GM19324 (cell line): Measurements from ENCODE around the gene FANCD2.
A peak's percentile ranks its signal among the peaks of the same experiment; 100 is the strongest.
"Not testable (repeated sequence)": the region's sequence is repeated elsewhere in the genome, so short reads cannot be mapped to it uniquely, and the experiment has no call there.

Source experiments
- ATAC-seq: cut with Tn5 transposase; IDR thresholded peaks from one replicate; pipeline ENCODE4 v1.9.1; 2021; ENCODE audit warnings: mild to moderate bottlenecking, moderate library complexity; ENCODE audit not compliant: unreplicated experiment, low FRiP score

Gene FANCD2

DNA sequence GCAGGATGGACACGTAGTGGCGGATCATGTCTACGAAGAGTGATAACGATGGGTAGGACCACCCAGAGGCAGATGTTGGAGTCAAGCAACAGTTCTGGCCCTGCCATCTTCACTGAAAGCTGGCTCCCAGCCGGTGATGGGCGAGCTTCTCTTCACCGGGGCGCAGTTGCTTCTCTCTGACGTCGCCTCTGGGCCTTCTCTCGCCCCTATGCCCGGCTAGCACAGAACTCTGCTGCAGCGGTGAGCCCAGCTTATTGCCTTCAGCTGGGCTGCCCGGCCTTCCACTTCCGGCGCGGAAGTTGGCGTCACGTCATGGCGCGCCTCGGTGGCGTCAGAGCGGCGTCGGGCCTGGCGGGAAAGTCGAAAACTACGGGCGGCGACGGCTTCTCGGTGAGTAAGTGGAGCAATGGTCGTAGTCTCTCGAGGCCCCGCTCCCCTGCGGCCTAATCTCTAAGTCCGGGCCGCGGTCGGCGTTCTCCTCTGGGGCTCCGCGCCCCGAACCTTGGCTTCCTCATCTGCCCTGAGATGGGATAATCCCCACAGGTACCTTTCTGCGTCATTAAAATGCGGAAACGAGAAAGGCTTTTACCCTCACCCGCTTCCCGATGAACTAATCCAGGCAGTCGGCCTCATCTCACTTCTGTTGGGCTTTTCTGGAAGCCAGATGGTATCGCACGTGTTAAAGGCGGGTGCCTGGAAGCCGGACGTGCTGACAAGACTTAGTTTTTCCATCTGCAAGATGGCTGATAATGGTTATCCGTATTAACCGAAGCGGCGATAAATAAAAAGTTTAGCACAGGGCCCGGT is at the start of gene FANCD2:
Gene FANCD2, plus strand, starts transcription at position 354 of the 807 bp plus-strand sequence. CDS start 2,221 bp downstream, outside the sequence.
- peak; percentile 87 for ATAC-seq

DNA sequence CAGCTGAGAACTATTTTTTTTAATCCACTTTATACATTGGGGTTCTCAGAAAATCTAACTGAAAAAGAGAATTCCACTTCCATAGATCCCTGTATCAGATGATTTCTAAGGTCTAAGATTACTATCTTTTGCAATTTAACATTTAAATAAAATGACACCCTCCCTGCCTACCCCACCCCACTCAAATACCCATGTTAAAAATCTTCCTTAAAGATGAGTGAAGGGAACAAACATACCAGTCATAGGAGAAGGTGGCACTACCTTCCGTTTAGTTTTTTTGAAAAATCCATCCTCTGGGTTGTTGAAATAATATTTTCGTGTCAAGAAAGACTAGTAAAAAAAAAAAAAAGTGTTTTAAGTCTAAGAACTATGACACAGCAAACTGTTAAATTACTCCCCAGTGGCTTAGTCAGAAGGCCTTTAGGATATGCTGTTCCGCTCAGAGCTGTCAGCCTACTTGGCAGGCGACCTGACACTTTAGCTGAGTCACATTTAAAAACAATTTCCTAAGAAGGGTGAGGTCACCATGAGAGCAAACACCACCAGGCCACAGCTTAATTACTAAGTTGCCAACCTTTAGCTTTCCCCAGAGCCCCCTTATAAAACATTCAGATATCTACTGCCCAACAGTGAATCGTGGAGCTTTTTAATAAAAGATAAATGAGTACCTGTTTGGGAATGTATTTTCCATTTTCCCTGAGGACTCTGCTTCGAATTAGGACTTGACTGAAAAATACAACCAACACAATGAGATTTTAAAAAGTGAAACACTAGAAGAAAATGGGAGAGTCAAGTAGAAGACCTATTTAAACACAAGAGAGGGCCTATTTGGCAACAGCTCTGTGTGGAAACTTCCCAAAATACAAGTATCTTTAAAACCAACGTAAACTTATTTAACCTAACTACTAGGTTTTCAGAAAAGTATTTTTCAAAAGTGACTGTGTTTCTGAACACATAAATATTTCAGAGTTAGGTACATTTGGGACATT is 49.2 kb upstream of the FANCD2 start:
- no peak for ATAC-seq

DNA sequence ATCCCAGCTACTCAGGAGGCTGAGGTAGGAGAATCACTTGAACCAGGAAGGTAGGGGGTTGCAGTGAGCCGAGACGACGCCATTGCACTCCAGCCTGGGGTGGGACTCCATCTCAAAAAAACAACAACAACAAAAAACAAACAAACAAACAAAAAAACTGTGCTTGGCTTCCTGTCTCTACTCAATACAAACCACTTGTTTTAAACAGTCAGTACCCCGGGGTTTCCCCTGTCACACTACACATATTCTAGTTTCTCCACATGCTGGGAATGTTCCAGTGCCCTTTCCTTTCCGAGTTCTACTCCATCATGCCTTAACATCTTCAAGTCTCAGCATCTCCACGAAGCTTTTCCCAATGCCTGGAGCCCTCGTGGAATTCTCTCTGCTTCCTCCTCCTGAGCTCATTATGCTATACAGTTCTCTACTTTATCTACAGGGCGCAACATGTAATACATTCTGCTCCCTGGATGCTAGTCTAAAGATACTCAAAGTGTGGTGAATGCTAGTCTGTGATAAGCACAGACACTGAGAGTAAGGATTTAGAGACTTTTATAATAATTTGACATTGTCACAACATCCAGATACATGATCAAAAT is 47.4 kb upstream of the FANCD2 start:
- ATAC-seq: no peak

DNA sequence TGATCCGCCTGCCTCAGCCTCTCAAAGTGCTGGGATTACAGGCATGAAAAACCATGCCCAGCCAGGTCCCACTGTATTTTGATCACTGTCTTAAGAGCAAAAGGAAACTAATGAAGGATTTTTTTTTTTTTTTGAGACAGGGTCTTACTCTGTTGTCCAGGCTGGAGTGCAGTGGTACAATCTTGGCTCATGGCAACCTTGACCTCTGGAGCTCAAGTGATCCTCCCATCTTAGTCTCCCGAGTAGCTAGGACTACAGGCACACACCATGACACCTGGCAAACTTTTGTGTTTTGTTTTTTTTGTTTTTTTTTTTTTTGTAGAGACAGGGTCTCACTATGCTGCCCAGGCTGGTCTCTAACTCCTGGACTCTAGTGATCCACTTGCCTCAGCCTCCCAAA is 46.0 kb upstream of the FANCD2 start:
- no peak for ATAC-seq

DNA sequence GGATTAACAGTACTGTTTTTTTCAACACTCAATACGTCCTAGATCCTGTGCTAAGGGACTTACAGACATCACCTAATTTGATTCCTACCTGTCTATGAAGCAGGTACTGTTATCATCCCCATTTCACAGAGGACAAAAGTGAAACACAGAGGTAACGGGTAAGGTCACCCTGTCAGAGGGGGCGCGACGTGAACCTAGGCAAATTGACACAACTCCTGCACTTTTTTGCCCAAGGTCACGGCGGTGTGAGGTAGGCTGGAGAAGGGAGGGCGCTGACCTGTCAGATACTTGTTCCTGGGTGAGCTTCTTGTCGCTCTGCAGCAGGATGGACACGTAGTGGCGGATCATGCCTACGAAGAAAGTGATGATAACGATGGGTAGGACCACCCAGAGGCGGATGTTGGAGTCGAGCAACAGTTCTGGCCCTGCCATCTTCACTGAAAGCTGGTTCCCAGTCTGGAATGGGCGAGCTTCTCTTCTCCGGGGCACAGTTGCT is 40.0 kb upstream of the FANCD2 start:
- ATAC-seq: peak; percentile 32

DNA sequence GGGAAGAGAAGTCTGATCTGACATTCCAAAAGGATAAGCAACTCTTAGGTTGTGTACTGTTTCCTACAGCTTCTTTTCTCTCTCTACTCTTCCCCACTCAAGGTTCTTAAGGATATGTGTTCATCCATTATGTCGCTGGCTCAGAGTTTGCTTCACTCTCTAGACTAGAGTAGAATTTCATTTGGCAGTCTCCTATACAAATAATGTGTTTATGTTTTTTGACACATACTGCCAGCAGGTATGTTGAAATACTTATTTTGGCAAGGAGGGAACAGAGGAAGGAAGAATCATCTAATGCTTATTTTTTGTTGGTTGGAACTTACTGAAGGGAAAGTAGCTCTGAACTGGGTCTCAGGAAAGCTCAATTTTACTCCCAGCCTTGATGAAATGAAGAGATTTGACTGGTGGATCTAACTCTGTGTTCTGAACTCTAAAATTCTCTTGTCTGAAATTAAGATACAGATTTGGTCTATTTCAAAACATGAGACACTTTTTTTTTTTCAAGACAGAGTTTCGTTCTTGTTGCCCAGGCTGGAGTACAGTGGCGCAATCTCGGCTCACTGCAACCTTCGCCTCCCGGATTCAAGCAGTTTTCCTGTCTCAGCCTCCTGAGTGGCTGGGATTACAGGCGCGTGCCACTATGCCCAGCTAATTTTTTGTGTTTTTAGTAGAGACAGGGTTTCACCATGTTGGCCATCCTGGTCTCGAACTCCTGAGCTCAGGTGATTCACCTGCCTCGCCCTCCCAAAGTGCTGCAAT is 32.0 kb upstream of the FANCD2 start:
- ATAC-seq: no peak

DNA sequence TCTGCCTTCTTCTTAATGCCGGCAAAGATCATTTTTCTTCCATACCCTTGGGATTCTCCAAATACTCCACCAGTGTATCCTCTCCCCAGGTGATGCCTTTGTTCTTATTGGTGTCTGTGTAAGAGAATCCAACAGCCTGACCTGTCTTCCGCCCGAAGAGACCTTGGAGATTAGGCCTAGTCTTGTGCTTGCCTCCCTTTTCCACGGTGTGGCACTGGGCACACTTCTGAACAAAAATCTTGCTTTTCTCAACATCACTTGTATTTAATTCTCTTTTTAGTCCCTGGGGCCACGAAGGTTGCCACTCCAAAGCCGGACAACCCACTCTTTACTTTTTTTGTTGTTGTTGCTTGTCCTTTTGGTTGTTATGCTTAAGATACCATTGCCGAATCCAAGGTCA is 25.6 kb upstream of the FANCD2 start:
- ATAC-seq: no peak

DNA sequence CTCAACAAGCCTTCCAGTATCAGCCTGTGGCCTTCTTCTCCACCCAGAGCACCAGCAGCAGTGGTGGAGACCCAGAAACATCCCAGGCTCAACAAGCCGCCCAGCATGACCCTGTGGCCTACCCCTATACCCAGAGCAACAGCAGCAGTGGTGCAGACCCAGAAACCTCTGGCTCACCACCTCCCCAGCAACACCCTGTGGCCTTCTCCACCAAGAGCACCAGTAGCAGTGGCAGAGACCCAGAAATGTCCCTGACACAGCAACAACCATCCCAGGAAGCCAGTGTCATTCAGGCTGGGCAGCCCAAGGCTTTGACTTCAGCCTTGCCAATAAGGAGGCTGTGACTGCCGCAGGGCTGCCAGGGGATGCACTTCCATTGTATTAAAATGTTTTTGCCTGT is 23.3 kb upstream of the FANCD2 start:
- no peak for ATAC-seq

DNA sequence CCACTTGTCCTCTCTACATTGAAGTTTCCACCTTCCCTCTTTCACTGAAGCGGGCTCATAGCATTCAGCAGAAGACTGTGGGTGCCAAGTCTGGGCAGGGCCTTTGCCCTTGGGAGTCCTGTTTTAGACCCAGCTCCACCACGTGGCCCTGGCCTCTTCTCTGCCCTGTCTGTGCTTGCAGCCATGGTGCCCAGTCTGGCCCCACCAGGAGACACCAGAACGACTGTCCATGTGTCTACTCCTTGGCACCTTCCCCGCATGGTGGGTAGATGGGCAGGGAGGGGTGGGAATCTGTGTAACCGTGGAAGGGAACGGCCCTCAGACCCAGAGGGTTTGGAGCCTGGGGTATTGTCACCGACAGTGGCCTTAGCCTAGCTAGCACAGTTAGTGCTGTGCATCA is 21.7 kb upstream of the FANCD2 start:
- ATAC-seq: no peak

DNA sequence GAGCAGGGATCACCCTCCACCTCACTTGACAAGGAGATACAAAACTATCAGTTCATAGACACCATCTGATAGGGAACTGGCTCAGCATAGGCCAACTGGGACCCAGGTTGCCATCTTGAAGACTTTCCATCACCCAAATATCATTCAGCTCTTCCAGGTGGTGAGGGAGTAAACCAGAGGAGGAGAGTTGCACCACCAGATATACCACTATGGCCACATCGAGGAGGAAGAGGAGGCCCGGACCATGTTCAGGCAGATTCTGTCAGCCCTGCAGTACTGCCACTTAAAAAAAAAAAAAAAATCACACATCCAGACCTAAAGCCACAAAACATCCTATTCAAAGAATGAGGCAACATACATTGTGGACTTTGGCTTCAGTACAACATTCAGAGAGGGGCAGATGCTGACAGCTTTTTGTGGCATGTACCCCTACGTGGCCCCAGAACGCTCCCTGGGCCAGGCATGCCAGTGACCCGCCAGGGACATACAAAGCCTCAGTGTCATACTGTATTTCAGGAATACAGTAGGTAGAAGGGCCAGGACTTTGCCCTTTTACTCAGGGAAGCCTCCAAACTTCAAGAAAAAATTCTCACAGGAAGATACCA is 21.2 kb upstream of the FANCD2 start:
- no peak for ATAC-seq

DNA sequence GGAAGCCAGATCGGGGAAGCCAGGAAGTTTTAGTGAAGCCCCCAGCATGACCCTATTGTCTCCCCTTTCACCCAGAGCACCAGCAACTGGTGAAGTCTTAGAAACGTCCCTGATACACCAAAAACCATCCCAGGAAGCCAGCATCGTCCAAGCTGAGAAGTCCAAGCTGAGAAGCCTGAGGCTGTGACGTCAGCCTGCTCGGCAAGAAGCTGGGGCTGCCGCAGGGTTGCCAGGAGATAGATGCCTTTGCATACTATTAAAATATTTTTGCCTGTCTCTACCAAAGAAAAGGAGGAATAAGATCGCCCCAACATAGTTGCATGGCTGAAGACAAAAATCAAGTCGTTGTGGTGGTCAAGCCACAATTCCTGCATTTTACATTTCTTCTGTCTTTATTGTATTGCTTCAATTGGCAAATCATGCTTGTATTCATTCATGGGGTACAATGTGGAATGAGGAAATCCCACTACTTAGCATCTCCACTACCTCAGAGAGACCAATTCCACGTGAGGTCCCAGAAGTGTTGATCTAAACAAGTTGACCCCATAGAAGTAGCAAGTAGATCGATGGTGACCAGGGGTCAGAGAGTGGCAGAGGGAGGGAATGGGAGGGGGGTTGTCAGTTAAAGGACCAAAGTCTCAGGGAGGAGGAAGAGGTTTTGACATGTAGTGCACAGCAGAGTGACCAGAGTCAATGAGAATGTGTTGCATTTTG is 20.0 kb upstream of the FANCD2 start:
- ATAC-seq: no peak

DNA sequence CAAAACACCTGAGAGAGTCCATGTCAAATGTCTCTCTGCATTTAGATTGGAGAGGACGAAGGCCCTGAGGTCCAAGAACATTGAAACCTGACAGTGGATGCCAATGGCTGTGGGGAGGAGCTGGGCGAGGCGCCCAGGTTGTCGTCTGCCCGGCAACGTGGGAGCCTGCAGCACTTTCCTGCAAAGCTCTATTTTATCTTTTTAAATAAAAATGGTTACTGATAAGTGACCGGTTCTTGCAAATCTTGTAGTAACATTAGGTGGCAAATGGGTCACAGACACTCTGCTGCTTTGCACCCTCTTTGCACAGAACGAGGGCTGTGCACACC is 19.5 kb upstream of the FANCD2 start:
- no peak for ATAC-seq

DNA sequence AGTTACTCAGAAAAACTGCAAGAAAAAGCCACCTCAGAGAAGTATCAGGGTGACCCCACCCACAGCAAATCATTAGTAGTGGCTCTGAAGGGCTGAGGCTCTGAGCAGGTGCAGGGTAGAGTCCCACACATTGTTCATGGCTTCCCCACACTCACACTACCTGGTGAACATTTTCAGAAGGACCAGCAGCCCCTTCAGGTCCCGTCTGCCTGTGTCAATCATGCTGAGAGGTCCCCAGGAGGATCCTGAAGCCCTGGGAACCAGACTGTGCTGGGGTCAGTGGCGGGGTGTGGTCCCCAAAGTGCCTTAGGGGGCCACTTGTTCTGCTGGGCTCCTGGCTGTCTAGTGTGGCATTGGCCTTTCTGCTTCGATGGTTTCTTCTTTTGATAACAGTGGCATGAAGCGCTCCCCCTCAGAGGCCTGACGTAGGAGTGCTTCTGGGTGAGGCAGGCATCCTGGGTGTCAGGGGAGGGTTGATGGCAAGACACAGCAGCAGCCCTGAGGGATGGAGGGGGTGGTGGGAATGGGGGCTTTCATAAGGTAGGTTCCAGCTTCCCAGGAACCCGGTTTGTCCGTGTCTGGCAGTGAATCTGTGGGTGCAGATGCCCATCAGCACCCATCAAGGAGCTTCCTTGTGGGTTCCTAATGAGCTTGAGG is 19.0 kb upstream of the FANCD2 start:
- no peak for ATAC-seq

DNA sequence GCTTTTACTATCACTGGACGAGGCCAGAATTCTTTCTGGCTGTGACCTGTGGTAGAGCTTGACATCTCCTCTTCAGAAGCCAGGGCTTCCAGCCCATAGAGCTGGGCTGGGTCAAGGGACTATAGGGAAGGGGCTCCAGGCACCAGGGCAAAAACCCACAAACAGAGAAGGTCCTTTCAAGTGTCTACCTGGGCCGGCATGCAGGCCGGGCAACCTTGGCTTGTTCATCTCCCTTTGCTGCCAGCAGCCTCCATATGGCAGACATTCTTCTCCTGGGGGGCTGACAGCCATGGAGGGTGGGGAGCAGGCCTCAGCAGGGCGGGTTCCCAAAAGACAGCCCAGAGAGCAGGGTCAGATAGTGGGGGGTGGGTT is 18.0 kb upstream of the FANCD2 start:
- not testable (repeated sequence) for ATAC-seq

DNA sequence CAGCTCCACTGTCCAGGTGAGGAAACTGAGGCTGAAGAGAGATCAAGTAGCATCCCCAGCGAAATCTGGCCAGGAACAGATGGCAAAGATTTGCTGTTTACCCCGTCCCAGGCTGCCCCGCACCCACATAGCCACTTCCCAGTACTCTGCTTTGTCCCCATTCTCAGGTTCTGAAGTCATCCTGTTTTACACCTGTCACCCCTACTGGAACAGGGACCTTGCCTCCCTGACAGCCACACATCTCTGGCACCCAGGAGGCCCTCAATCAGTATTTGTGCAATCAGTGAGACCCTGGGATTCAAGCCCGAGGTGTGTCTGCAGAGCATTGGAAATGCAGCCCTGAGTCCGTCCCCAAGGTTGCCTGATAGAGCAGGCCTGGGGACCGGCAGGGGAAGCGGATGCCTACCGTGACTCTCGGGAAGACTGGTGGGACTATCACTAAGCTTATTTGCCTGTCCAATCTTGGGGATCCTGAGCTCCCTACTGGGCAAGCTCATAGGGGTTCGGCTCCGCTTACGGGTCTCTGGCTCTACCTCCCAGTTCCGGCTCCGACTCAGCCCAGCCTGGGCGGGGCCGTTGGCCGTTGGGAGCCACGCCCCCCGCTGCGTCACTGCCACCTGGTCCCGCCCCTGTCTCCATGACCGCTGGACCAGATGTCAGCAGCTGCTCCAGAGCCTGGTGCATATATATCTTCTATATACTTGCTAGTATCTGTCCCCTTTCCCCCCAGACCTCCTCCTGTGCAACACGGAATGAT is 17.5 kb upstream of the FANCD2 start:
- no peak for ATAC-seq

DNA sequence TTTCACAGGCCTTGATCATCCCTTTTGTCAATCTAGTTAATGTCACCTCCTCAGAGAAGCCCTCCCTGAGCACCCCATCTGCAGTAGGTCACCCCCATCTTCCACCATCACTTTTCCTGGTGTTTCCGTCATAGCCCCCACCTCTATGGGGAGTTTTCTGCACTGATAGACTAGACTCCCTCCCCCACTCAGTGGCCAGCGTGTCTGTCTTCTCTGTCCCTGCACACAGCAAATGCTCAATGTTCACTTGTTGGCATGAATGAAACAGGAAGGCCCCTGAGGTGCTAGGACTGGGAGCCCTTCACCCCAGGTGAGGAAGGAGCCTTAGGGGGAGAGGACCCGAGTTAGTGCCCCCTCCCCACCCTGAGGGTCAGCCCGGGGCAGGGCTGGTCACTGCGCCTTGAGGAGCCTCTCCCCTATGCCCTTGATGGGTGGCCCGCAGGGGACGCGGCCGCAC is 15.8 kb upstream of the FANCD2 start:
- ATAC-seq: no peak

DNA sequence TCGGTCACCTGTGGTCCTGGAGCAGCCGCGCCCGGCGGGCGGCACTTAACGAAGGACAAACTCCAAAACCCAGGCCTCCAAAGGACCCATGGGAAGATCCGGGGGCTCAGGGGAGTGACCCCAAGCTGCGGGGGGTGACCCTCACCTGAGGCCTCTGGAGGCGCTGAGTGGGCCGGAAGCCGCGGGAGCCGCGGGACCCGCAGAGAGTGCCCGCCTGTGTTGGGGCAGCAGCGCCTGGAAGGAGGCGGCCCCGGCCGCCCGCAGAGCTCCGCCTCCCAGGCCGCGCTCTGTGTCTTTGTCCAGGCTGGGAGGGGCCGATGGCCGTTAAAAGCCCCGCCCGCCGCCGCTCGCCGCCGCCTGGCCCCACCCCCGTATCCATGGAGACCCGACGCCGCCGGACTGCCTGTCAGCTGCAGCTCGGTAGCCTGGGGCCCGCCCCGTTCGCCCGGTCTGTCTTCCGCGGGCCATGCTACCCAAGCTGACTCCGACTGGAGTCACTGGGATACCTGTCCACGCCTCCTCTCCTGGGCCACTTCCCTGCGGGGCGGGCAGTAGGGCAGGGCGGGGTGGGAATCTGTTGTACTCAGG is 15.3 kb upstream of the FANCD2 start:
- peak; percentile 93 for ATAC-seq

DNA sequence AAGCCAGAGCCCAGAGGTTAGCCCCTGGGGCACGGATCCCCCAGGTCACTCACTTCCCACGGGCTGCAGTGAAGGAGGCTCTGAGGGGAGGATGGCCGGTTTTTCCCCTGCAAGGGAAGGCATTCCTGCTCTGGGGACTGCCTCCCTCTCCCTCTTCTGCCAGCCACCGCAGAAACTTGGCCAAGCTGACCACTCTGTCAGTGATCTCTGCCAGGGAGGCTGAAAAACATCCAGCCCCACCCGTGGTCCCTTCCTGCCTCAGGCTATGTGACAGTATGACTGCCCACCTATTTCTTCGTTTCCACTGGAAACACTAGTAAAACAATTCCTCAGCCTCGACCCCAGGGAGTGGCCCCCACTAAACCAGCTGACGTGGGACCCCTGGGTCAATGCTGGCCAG is 14.6 kb upstream of the FANCD2 start:
- ATAC-seq: no peak
